HepG2 (cell line): Measurements from ENCODE around the gene CHDH. TPM values are rescaled to one million over a fixed set of nuclear protein-coding genes. Genes with fewer than 3 reads are reported as not detected.

Source experiments
- FOSL2 ChIP-seq: sonication (generic); formaldehyde crosslinking; IDR thresholded peaks from 2 replicates; pipeline ENCODE4 v1.4.0; 2020; ENCODE audit warnings: missing genetic modification reagents
- FOXA3 ChIP-seq: IDR thresholded peaks from 2 replicates; pipeline ENCODE4 v1.6.1; 2016; ENCODE audit warnings: missing genetic modification reagents, missing compliant biosample characterization
- GPN1 ChIP-seq: sonication (generic); formaldehyde crosslinking; IDR thresholded peaks from 2 replicates; pipeline ENCODE4 v1.5.1; 2020; ENCODE audit warnings: missing genetic modification reagents, borderline replicate concordance
- HCFC1 ChIP-seq: fragments of 150-350 bp; IDR thresholded peaks from 2 replicates; pipeline ENCODE4 v1.6.1; 2014; ENCODE audit warnings: low read depth, low read length
- HDAC6 ChIP-seq: fragments of 200-600 bp; sonication (generic); IDR thresholded peaks from 2 replicates; pipeline ENCODE4 v1.7.0; 2017; ENCODE audit warnings: mild to moderate bottlenecking, antibody characterized with exemption, low read length, low read depth
- ISL2 ChIP-seq: sonication (generic); formaldehyde crosslinking; IDR thresholded peaks from 2 replicates; pipeline ENCODE4 v1.5.0; 2020; ENCODE audit warnings: missing genetic modification reagents
- MXD3 ChIP-seq: IDR thresholded peaks from 2 replicates; pipeline ENCODE4 v1.6.1; 2016; ENCODE audit warnings: mild to moderate bottlenecking, missing biosample characterization, missing genetic modification reagents
- NFRKB ChIP-seq: fragments of 450-650 bp; IDR thresholded peaks from 2 replicates; pipeline ENCODE4 v1.6.1; 2017
- POGK ChIP-seq: sonication (generic); formaldehyde crosslinking; conservative IDR thresholded peaks from 2 replicates; pipeline ENCODE4 v1.8.0; 2022; ENCODE audit warnings: mild to moderate bottlenecking, moderate library complexity, missing genetic modification reagents
- POGZ ChIP-seq: sonication (generic); formaldehyde crosslinking; IDR thresholded peaks from 2 replicates; pipeline ENCODE4 v1.4.0; 2020; ENCODE audit warnings: mild to moderate bottlenecking, missing genetic modification reagents
- PRPF4 ChIP-seq: fragments of 200-400 bp; formaldehyde crosslinking; IDR thresholded peaks from 2 replicates; pipeline ENCODE4 v1.6.1; 2016; ENCODE audit warnings: low read length, low read depth; ENCODE audit not compliant: poor library complexity, severe bottlenecking
- SRSF1 ChIP-seq: fragments of 200-400 bp; formaldehyde crosslinking; optimal IDR thresholded peaks from 2 replicates; pipeline ENCODE3; 2017; ENCODE audit warnings: mild to moderate bottlenecking, low read depth, low read length, moderate library complexity
- SYNCRIP ChIP-seq: fragments of 200-400 bp; formaldehyde crosslinking; IDR thresholded peaks from 2 replicates; pipeline ENCODE4 v1.6.1; 2018; ENCODE audit warnings: mild to moderate bottlenecking, low read depth, low read length; ENCODE audit not compliant: insufficient read depth
- TIGD3 ChIP-seq: sonication (generic); formaldehyde crosslinking; IDR thresholded peaks from 2 replicates; pipeline ENCODE4 v1.5.1; 2020; ENCODE audit warnings: mild to moderate bottlenecking, missing genetic modification reagents, borderline replicate concordance
- ZNF205 ChIP-seq: IDR thresholded peaks from 2 replicates; pipeline ENCODE4 v1.6.1; 2018; ENCODE audit warnings: missing biosample characterization, missing genetic modification reagents
- ZNF362 ChIP-seq: sonication (generic); formaldehyde crosslinking; IDR thresholded peaks from 2 replicates; pipeline ENCODE4 v1.4.0; 2020; ENCODE audit warnings: missing genetic modification reagents, mild to moderate bottlenecking, borderline replicate concordance
- ZNF431 ChIP-seq: sonication (generic); formaldehyde crosslinking; IDR thresholded peaks from 2 replicates; pipeline ENCODE4 v1.9.0; 2022; ENCODE audit warnings: missing genetic modification reagents, low read depth, mild to moderate bottlenecking, borderline replicate concordance
- ZNF44 ChIP-seq: sonication (generic); formaldehyde crosslinking; IDR thresholded peaks from 2 replicates; pipeline ENCODE4 v1.5.1; 2020; ENCODE audit warnings: mild to moderate bottlenecking, missing genetic modification reagents
- ZNF549 ChIP-seq: sonication (generic); formaldehyde crosslinking; IDR thresholded peaks from 2 replicates; pipeline ENCODE4 v1.5.0; 2020; ENCODE audit warnings: missing genetic modification reagents
- ZNF605 ChIP-seq: sonication (generic); formaldehyde crosslinking; IDR thresholded peaks from 2 replicates; pipeline ENCODE4 v1.8.0; 2022; ENCODE audit warnings: mild to moderate bottlenecking, missing genetic modification reagents
- polyA plus RNA-seq, 8 experiments: library from polyadenylated mRNA; depleted of rRNA in 3 of 8; stranded (reverse) in 7 of 8; unstranded in 1 of 8; fragments of >200 nt; fragmentation: Illumina TruSeq in 4 of 8; extraction: Trizol in 4 of 8; gene quantifications; 2 replicates each; pipeline versions ENCODE4 v1.2.1 to v1.2.3, GENCODE V29; 2011 to 2016; ENCODE audit warnings: low read depth in 4 of 8, missing spikeins in 1 of 8, mixed read lengths in 1 of 8; ENCODE audit not compliant: insufficient read depth in 1 of 8
- total RNA-seq, 5 experiments: library from RNA; depleted of rRNA; stranded (reverse); fragments of >200 nt; fragmentation: Illumina TruSeq; extraction: Trizol; gene quantifications; 2 replicates each; pipeline ENCODE4 v1.2.3, GENCODE V29; 2016; ENCODE audit warnings: low read depth in 1 of 5
- TF ChIP-seq, protein P1 (sequence below): sonication (generic); formaldehyde crosslinking; conservative IDR thresholded peaks from 2 replicates; pipeline ENCODE4 v1.4.0; 2020; ENCODE audit warnings: missing genetic modification reagents
- TF ChIP-seq, protein P2 (sequence below): sonication (generic); formaldehyde crosslinking; IDR thresholded peaks from 2 replicates; pipeline ENCODE4 v1.8.1; 2023; ENCODE audit warnings: mild to moderate bottlenecking, moderate library complexity, missing genetic modification reagents

Gene CHDH
- total and polyA plus RNA-seq, 2 of the 13 experiments (the other 11 are each of a cell fraction or from before 2014, with no cell fraction given), result 28.1 to 48.9 TPM

DNA sequence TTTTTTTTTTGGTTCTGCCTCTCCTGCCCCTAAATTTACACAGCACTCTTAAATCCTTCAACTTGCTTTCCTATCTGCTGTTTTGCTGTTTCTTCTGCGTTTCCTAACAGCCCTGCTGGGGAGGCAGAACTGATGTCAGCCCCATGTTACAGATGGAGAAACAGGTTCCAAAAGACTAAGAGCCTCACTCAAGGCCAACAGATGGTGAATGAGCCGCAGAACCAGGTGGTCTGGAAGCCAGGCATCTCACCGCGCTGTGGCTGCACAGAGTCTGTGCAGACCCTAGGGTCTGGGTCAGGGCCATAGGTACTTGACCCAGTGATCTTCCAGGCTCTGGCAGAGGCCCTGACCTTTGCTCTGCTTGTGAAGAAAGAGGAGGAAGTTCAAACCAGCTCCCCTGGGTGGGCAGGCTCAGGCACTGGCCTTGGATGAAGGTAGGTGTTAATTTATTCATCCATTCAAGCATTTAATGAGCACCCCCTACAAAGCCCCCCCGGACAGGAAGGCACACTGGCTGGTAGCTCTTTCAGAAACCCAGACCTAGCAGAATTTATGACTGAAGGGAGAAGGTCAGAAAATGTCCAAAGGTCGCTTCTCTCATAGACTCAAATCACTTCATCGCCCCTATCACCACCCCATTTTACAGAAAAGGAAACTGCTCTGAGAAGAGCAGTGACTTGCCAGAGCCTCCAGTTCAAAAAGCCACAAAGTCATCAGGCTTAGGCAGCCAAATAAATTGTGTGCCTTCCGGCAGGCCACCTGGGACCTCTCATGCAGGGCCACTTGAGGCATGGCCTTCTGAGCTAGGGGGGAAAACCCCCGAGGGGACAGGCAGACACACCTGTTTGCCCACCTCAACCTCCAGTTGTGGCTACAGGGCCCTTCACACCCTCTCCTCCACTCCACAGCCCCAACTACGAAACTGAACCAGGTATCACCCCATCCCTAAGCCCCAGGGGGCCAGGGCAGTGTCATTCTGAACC, 2.7 kb downstream of the CHDH start (continued):
- TF ChIP-seq, protein P1, sequence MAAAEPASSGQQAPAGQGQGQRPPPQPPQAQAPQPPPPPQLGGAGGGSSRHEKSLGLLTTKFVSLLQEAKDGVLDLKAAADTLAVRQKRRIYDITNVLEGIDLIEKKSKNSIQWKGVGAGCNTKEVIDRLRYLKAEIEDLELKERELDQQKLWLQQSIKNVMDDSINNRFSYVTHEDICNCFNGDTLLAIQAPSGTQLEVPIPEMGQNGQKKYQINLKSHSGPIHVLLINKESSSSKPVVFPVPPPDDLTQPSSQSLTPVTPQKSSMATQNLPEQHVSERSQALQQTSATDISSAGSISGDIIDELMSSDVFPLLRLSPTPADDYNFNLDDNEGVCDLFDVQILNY (CRISPR knock-in tag), result no peak
- TF ChIP-seq NFRKB (no peak), HCFC1 (no peak), FOSL2 (CRISPR knock-in tag) (no peak; the same call in 1 of the 2 replicates), ZNF549 (CRISPR knock-in tag) (0 out of 2 replicates have a peak, but pooled peaks have one; percentile 47), TIGD3 (CRISPR knock-in tag) (no peak; the same call in 1 of the 2 replicates), SYNCRIP (no peak), ISL2 (no peak; the same call in 1 of the 2 replicates), PRPF4 (no peak), SRSF1 (peak; percentile 24), POGK (CRISPR knock-in tag) (no peak), POGZ (CRISPR knock-in tag) (no peak), ZNF44 (CRISPR knock-in tag) (no peak), GPN1 (no peak), ZNF362 (CRISPR knock-in tag) (peak; percentile 82; the same call in 1 of the 2 replicates), ZNF431 (CRISPR knock-in tag) (peak; percentile 25; the same call in 1 of the 2 replicates), MXD3 (CRISPR knock-in tag) (no peak), FOXA3 (CRISPR knock-in tag) (no peak), ZNF605 (CRISPR knock-in tag) (peak; percentile 67; the same call in 1 of the 2 replicates), HDAC6 (no peak), ZNF205 (CRISPR knock-in tag) (no peak)
- TF ChIP-seq, protein P2, sequence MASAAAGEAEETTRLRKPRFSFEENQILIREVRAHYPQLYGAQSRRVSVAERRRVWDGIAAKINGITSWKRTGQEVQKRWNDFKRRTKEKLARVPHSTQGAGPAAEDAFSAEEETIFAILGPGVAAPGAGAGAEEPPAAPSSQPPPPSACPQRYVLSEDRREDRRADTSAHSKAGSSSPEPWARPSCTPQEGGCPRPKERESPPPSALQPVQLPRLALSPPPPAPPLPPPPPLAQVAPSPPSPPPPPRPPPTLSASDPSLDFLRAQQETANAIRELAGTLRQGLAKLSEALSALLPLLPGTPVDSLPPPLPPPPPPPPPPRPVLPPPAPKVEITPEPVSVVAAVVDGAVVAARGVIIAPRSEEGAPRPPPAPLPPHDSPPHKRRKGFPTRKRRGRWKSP, result no peak
